Astrocyte (in vitro differentiated cells and primary cell): Measurements from ENCODE around the gene ZGPAT.

Source experiments
- CTCF ChIP-seq: IDR thresholded peaks from 2 replicates; pipeline ENCODE4 v1.5.1; 2011; ENCODE audit warnings: low read depth, mild to moderate bottlenecking, inconsistent platforms, low read length, moderate library complexity; ENCODE audit not compliant: insufficient read depth
- EZH2 ChIP-seq: IDR thresholded peaks from 2 replicates; pipeline ENCODE4 v1.6.1; 2012; ENCODE audit warnings: mild to moderate bottlenecking, low read length, inconsistent platforms; ENCODE audit not compliant: insufficient read depth

DNA sequence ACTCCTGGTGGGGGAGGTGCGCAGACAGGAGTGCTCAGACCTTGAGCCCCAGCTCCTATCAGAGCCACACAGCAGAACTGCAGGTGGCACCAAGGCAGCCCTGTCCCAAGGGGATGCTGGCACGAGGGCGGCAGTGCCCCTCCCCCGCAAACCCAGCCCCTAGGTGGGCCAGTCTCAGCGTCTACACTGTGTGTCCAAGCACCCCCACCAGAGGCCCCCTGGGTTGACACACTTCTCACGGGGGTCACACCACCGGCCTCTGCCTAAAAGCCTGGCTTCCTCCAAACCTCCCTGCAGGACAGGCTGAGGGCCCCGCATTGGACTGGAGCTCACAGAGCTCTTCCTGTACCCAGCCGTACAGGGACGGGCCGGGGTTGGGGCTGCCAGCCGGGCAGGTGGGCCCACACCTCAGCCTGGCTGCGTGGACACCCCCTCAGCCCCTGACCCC, 39.8 kb downstream of the ZGPAT start:
- TF ChIP-seq CTCF (no peak), EZH2 (no peak)
